Activated T-cell treated with anti-CD3 and anti-CD28 coated beads, Interleukin-2, amount 50 U/mL, for 48 hours (primary cell): ENCODE results near the gene BARX1.
A peak's percentile ranks its signal among the peaks of the same experiment; 100 is the strongest.
"Not testable (repeated sequence)": the region's sequence is repeated elsewhere in the genome, so short reads cannot be mapped to it uniquely, and the experiment has no call there.

Experiments
- DNase-seq, 2 experiments: peaks; one replicate each; pipeline ENCODE4 v3.0.0-alpha.2; 2020

BARX1 gene, protein sequence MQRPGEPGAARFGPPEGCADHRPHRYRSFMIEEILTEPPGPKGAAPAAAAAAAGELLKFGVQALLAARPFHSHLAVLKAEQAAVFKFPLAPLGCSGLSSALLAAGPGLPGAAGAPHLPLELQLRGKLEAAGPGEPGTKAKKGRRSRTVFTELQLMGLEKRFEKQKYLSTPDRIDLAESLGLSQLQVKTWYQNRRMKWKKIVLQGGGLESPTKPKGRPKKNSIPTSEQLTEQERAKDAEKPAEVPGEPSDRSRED

DNA sequence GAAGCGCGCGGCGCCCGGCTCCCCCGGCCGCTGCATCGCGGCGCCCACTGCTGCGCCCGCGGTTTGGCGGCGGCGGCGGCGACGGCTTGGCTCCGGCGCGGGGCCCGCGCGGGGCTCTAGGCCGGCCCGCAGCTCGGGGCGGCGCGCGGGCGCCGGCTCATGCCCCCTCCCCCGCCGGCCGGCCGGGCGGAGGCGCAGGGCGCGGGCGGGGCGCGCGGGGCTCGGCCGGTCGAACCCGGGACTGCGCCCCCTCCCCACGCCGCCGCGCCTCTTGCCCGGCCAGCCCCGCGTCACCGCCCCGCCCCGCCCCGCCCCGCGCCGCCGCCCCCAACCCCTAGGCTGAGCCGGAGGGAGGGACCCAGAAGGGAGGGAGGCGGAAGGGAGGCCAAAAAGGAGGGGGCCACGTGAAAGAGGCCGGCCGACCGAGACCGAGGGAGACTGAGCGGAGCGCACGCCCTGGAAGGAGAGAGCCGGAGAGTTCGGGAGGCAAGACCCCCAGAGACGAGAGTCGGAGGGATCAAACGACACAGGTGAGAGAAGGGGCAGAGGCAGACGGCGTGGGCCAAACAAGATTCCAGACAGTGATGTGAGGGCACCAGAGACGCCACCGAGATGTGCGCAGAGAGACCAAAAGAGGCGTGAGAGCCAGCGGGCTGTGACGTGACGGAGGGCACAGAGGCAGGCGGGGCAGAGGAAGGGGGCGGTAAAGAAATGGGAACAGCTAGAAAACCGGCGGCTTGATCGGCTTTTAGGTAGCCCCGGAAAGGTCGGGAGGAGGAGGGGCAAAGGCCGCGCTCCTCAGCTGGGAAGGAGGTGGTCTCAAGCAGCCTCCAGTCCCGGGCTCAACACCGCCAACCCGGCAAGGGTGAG lies at the start of gene BARX1:
Gene BARX1, minus strand, starts transcription at position 245 of the 870 bp plus-strand sequence. Its CDS starts 209 bp downstream, at position 36.
- DNase-seq = peak; percentile 55 to 67

DNA sequence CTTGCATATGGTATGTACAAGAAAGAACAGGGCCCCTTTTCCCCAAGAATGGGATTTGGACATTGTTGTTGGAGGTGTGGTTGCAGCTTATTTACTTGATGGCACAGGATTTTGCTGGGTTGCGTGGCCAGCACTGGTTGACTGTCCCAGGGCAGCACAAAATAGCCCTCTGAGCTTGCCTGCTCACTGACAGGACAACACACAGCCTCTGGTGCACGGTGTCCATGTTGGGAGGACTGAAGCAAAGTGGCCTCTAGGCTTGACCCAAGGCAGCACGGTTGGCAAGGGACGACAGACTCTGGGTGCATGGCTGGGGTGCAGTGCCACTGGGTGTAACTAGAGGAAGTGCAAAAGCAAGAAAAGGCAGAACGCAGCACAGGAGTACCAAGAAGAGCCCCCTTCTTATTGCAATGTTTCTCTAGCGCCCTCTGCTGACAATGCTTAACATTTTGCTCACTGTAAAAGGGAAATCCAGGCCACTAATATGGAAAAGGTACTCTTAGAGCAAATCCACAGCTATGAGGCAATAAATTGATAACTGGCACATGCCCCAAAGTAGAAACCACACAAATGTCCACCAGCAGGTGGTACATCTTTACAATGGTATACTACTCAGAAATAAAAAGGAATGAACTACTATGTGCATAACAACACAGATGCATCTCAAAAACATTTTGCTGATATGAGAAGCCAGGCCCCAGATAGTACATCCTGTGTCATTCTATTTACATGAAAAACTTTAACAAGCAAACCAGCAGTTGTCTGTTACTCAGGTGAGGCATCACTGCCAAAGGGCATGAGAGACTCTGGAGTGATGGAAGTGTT lies 47.4 kb upstream of the BARX1 start:
- peak; percentile 26 to 33 for DNase-seq

DNA sequence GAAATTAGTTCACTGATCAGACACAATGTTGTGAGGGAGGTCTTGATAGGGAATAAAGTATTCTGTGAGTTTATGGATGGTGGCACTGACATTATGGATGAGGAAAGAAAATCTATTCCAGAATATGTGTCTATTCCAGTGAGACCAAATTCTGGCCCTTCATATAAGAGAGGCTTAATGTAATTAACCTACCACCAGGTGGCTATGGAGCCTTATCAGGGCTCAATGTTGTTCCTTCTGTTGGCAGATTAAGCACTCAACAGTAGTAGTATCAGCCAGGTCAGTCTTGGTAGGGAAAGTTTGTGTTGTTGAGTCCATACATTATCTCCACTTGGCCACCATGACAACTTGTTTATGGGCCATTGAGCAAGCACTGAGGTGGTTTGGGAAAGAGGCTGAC lies 41.7 kb upstream of the BARX1 start:
- no peak for DNase-seq

DNA sequence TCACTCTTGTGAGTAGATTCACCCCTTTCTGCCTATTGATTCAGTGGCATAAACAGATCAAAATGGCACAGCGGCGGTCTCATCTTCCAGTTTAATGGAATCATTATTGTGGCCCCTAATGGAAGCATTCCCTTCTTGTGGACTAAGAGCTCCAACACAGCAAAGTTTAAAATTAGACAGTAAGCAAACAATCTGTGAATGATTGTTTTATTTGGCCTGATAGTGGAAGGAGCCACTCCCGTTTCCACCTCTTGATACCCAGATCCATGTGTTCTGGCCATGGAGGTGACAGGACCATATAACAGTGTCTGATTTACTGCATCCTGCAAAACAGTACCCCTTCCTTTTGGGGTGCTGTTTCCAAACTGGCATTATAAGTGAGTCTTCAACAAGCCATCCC lies 41.2 kb upstream of the BARX1 start:
- no peak for DNase-seq

DNA sequence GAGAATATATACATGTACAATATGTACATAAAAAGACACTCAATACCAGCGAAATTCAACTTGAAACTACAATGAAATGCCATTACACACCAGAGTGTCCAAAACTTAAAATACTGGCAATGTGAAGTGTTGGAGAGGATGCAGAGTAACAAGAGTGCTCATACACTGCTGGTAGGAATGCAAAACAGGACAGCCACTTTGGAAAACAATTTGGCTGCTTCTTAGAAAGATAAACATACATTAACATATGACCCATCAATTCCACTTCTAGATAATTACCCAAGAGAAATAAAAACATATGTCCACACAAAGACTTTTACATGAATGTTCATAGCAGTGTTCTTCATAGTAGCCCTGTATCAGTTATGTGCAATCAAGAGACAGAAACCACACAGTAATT lies 39.4 kb upstream of the BARX1 start:
- DNase-seq = no peak

DNA sequence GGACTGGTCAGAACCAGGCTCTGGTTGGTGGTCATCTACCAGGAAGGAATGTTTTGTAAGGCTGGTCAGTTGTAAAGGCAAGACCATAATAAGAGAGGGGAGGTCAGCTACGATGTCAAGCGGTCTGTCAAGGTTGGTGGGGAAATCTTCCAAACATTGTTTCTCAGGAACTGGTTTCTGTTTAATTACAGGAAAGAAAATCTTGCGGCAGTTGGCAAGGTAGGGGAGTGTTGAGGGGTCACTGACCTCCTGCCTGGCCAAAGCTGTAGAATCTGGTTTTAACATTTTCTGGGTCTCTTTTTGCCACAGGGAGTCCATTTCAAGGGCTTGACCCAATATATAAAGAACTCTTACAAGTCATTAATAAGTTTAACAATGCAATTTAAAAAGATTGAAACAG lies 39.0 kb upstream of the BARX1 start:
- DNase-seq = no peak

DNA sequence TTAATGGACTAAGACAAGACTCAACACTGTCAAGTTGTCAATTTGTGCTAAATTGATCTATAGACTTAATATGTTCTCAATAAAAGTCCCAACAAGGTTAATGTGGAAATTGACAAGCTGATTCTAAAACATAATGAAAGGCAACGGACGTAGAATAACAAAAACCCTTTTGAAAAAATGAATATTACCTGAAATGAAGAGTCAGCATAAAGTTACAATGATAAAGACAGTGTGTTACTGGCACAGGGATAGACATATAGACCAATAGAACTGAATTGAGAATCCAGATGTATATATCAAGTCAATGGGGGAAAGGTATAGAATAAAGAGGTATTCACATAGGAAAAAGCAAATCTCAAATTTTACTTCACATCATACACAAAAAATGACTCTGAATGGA lies 37.7 kb upstream of the BARX1 start:
- no peak for DNase-seq

DNA sequence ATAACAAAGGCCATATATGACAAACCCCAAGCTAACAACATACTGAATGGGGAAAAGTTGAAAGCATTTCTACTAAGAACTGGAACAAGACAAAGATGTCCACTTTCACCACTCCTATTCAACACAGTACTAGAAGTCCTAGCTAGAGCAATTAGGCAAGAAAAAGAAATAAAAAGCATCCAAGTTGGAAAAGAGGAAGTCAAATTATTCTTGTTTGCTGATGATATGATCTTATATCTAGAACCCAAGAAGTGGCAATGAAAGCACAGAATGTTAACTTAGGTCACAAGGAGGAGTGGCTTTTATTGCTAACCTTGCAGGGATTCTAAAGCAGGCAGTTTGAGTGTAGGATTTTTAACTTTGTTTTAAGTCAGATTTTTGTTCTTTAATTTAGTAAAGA lies 35.3 kb upstream of the BARX1 start:
- no peak for DNase-seq

DNA sequence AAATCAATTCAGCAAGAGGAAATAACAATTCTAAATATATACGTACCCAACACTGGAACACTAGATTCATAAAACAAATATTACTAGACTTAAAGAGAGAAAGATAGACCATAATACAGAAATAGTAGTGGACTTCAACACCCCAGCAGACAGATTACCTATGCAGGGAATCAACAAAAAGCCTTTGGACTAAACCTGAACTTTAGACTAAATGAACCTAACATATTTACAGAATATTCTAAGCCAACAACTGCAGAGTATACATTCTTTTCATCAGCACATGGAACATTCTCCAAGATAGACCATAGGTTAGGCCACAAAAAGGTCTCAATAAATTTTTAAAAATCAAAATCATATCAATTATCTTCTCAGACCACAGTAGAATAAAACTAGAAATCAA lies 32.9 kb upstream of the BARX1 start:
- DNase-seq = no peak

DNA sequence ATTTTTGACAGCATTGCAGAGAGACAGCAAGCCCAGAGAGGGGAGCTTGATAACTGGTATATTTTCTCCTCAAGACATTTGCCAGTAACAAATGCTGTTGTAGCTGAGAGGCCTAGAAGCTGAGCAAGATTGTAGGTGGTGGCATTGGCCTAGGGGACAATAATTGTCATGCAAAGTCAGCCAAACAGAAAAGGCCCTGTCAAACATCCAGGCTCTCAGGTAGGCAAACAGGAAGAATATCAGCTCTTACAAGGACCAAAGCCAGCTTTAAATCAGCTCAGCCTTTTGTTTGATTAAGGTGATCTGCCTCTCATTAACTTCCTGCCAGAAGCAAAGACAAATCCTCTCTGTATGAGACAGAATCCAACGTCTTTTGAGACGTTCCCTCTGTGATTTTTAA lies 29.7 kb upstream of the BARX1 start:
- DNase-seq = no peak

DNA sequence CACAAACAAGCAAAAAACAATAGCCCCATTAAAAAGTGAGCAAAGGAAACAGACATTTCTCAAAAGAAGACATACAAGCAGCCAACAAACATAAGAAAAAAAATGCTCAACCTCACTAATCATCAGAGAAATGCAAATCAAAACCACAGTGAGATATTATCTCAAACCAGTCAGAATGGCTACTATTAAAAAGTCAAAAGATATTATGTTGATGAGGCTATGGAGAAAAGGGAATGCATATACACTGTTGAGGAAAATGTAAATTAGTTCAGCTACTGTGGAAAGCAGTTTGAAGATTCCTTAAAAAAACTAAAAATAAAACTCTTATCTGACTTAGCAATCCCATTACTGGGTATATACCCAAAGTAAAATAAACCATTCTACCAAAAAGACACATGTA lies 28.7 kb upstream of the BARX1 start:
- no peak for DNase-seq

DNA sequence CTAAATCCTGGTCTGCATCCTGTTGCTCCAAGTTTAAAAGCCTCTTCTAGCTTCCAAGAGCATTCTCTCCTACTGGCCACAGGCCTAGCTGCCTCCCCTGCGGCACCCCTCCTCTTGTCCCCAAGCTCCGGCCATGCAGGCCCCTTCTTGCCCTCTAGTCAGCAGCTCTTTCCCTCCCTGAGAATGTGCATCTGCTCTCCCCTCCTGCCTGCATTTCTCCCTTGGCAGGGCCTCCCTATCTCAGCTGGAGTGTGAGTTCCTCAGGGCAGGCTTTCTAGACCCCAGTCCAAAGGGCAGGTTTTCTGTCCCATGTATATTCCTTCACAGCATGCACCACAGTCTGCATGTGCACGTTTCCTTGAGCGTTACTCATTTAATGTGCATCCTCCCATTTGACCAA lies 24.6 kb upstream of the BARX1 start:
- DNase-seq = no peak

DNA sequence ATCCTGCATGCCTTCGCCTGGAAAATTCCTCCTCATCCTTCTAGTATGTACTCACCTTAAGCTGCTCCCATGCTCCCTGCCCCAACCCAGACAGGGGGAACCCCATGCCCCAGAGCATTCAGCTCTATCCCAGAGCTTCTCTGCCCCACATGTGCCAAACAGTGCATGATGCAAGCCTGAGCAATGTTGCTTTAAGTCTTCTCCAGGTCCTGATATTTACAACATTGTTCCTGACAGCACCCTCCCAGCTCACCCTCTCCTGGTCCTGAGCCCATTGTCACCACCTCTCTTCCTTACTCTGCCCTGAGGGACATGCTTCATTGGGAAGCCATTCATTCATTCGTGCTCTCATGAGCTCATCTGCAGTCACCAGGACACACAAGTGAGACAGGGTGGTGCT lies 23.4 kb upstream of the BARX1 start:
- DNase-seq = no peak

DNA sequence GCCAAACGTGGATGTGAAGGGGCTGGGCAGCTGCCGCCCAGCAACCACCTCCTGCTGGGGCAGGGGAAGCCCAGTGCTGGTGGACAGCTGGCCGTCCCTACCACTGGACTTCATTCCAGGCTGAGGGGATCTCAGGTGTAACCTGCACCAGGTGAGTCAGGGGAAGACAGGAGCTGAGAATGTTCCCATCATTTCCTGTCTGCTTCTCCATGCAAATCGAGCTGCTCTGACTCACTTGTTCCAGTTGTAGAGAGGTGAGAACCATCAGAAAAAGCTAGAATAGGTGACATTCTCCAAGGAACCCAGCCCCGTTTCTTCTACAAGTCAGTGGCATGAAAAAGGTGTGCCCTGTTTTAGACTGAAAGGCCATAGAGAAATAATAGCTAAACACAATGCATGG lies 21.8 kb upstream of the BARX1 start:
- no peak for DNase-seq

DNA sequence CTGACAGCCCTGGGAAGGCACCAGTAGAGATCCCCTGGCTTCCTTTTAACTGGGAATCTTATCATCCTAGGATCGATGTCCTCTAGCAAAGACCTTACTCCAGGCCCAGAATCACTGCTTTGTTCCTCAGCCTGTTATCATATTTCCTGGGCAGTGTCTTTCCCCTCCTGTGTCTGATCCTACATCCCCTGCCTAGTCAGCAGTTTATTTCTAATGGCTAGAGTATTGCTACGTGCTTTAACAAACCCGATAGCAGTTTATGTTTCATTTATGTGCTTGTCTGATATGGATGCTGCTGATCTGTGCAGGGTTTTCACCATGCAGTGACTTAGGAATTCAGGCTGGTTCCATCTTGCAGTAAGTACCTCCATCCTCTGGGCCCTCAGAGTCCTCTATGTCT lies 20.9 kb upstream of the BARX1 start:
- no peak for DNase-seq

DNA sequence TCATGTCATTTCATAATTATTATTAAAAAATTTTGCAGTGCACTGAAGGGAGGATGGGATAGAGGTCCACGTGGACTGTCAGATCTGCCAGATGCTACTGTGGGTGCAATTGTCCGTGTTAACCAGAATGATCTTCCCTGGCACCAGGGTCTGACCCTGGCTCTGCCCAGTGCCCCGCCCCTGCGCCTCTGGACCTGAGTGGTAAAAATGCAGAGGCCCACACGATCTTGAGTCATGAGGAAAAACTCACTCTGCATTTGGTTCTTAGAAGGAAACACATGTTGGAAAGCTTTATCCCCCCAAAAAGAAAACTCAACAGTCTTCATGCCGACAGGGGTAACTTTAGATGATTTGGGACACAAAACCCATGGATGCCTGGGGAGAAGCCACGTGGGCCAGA lies 20.1 kb upstream of the BARX1 start:
- DNase-seq = no peak

DNA sequence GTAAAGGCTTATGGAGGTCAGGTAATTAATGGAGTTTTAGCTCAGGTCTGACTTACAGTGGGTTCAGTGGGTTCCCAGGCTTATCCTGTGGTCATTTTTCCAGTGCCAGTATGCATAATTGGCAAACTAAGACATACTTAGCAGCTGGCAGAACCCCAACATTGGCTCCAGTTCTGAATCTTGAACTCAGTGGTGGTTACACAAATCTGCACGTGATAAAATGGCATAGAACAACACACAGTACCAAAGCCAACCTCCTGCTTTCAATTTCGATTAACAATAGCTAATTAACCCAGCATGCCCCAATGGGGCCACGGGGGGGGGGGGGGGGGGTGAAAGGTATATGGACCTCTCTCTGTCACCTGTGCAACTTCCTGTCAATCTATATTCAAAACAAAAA lies 19.0 kb upstream of the BARX1 start:
- no peak for DNase-seq

DNA sequence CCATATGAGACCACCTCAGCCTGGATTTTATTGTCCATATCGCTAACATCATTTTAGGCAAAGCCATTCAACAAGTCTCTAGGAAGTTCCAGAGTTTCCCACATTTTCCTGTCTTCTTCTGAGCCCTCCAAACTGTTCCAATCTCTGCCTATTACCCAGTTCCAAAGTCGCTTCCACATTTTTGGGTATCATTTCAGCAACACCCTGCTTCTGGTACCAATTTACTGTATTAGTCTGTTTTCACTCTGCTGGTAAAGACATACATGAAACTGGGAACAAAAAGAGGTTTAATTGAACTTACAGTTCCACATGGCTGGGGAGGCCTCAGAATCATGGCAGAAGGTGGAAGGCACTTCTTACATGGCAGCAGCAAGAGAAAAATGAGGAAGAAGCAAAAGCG lies 17.5 kb upstream of the BARX1 start:
- DNase-seq = not testable (repeated sequence)

DNA sequence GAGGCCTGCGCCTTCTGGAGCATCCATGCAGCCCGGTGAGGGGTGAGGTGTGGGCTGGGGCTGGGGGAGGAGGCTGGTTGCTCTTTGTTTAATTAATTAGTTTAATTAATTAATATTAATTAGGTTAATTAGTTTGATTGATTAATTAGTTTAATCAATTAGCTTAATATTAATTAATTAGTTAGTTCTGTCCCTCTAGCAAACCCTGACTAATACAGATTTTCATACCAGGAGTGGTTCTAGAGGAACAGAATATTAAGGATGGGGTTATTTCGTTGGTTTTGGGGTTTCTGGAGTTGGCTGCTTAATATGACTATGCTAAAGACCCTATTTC lies 14.1 kb upstream of the BARX1 start:
- no peak for DNase-seq

DNA sequence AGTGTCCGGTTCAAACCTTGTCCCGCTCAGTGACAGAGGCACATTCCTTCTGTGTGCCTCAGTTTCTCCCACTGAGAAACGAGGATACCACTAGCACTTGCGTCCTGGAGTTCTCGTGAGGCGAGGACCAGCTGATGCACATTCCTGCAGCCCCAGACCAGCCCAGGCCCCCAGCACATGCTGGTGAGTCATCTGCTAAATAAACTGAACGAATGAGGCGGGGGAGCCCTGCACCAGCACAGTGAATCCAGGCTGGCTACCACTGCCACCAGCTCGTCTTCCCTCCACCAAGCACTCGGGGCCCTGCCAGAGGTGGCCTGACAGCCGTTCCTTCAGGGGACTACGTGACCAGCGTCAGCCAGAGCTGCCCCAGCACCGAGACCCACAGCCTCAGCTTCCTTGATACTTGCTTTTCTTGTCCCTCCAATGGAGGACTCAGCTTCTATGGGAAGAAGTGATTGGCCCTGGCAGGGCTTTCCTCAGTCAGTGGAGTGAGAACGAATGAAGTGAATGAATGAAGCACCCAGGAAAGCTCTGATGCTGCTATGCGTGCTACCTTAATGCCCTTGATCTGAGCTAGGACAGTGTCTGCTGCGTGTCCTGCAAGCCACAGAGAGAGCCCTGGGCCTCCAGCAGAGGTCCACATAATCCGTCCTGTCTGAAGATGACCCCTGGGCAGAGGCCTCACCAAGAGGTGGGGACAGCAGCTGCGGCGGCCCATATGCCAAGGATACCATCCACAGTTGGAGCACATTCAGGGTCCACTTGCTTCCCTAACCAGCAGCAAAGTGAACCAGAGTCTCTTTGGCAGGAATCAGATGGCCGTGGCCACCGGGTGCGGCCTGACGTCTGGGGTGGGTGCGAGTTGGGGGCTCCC lies 13.5 kb upstream of the BARX1 start:
- no peak for DNase-seq

DNA sequence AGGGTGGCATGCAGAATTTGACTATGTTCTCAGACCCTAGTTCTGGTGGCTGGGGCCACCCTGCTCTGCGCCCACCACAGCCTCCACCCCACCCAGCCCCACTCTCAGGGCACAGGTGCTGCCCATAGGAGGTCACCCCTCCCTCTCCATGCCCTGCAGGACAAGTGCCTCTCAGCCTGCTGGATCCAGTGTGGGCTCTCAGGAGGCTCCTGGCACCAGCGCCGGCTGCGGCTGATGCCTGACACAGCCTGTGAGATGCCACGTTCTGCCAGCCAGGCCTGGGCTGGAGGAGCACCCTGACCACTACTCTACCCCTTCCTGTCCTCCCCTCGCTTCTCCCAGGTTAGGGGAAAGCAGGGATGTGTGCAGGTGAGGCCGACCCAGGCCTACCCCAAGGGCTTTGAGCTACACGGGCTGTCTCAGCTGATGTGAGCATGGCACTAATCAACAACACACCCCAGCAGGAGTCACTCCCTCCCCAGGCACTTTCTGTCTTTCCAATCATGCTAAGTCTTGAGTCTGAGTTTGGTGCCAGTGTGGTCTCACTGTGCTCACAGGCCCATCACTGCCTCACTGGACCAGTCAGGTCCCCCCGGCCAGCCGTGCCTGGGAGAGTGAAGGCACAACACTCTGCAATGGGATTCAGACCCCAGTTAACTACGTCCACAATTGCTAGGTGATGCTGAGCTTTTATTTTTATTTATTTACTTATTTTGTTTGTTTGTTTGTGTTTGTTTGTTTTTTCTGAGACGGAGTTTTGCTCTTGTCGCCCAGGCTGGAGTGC lies 12.1 kb upstream of the BARX1 start:
- DNase-seq = no peak
